Sigmoid colon (tissue), 7 donors: ENCODE measurements around the gene PIK3CD. TPM values are rescaled to one million over a fixed set of nuclear protein-coding genes. Genes with fewer than 3 reads are reported as not detected.
"Not testable (repeated sequence)": the region's sequence is repeated elsewhere in the genome, so short reads cannot be mapped to it uniquely, and the experiment has no call there.

Experiments
- DNase-seq: peaks from one replicate; pipeline ENCODE4 v3.0.0-alpha.2; 2019
- H3K27ac ChIP-seq, 4 donors: fragments of 200-600 bp; sonication (generic); one replicate each; pipeline ENCODE4 v1.5.1; 2016 to 2019; ENCODE audit warnings: mild to moderate bottlenecking in 1 of 4
- H3K27me3 ChIP-seq, 3 donors: fragments of 200-600 bp; sonication (generic); one replicate each; pipeline ENCODE4 v1.5.1; 2019; ENCODE audit warnings: mild to moderate bottlenecking in 1 of 3
- H3K36me3 ChIP-seq, 4 donors: fragments of 200-600 bp; sonication (generic); one replicate each; pipeline ENCODE4 v1.5.1; 2016 to 2019
- H3K4me1 ChIP-seq, 4 donors: fragments of 200-600 bp; sonication (generic); one replicate each; pipeline ENCODE4 v1.5.1; 2017 to 2019
- H3K4me3 ChIP-seq, 4 donors: fragments of 200-600 bp; sonication (generic); one replicate each; pipeline ENCODE4 v1.5.1; 2017 to 2019; ENCODE audit warnings: mild to moderate bottlenecking in 2 of 4, moderate library complexity in 1 of 4
- H3K9me3 ChIP-seq, 4 donors: fragments of 200-600 bp in 3 of 4; sonication (generic) in 3 of 4; one replicate each; pipeline versions ENCODE4 v1.5.1 to v1.6.1; 2013 to 2019
- EP300 ChIP-seq, 4 donors: sonication (generic); formaldehyde crosslinking; IDR thresholded peaks; one replicate each; pipeline ENCODE4 v1.6.1; 2017; ENCODE audit warnings: antibody characterized with exemption in 4 of 4
- POLR2A ChIP-seq, 2 donors: fragments of 450-650 bp; IDR thresholded peaks; one replicate each; pipeline ENCODE4 v1.6.1; 2016; ENCODE audit warnings: antibody characterized with exemption in 2 of 2, mild to moderate bottlenecking in 2 of 2, moderate library complexity in 2 of 2
- POLR2AphosphoS5 ChIP-seq, 4 donors: sonication (generic); formaldehyde crosslinking; IDR thresholded peaks; one replicate each; pipeline ENCODE4 v1.6.1; 2017; ENCODE audit warnings: antibody characterized with exemption in 4 of 4
- WGBS, 2 donors: extraction: QIAGEN DNeasy Blood & Tissue Kit; methylation state at CpG; one replicate each; pipeline ENCODE4 v1.1.7; 2013; 5-methylcytosine and 5-hydroxymethylcytosine counted together
- intact Hi-C: fragments of 100-400 bp; cut with DNase I; formaldehyde crosslinking; loops from one replicate; pipeline ENCODE4 v1.15.1; 2023
- polyA plus RNA-seq, 3 donors: library from polyadenylated mRNA; stranded (reverse); fragments of 200-250 nt; gene quantifications; one replicate each; pipeline ENCODE4 v1.2.3, GENCODE V29; 2013
- total RNA-seq, 4 donors: library from RNA; depleted of rRNA; stranded (reverse); fragments of >200 nt; gene quantifications; one replicate each; pipeline ENCODE4 v1.1.0, GENCODE V29; 2016
- TF ChIP-seq, protein P1 (sequence below), 4 experiments: fragments of 450-650 bp in 3 of 4; fragments of 200-600 bp in 1 of 4; IDR thresholded peaks; one replicate each; pipeline ENCODE4 v1.5.1; 2016 to 2019; ENCODE audit warnings: antibody characterized with exemption in 4 of 4, mild to moderate bottlenecking in 3 of 4, moderate library complexity in 2 of 4
- donor health status: healthy with polysubstance abuse.
- donor health status: Bipolar disorder and iron deficiency.
- donor health status: healthy.

PIK3CD gene
- total and polyA plus RNA-seq, 7 donors, result 1.2 to 23.1 (median 8.7) TPM

DNA sequence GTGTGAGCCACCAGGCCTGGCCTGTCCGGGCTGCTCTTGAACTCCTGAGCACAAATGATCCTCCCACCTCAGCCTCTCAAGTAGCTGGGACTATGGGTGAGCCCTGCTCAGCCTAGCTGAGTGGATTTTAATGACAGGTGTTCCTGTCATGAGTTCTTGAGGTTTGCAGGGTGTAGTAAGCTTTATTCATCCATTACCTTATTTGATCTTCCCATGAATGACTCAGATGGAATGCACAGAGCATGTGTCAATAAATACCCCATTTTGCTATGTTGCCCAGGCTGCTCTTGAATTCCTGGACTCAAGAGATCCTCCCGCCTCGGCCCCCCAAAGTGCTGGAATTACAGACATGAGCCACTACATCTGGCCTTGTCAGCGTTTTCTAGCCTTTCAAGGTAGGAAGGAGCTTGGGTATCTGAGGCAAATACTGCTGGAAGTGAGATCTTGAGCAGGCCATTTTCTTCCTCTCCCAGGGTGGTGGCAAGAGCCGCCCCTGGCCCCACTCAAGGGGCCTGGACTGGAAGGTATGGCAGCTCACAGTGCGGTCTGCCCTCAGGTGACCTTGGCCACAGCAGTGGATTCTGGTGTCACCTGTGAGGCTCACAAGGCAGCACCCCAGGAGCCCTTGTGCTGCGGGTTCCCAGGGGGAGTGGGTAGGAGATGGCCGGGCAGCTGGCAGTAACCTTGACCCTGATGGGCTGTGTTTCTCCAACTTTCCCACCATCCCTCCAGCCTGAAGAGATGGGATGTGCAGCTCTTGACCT lies 20.0 kb downstream of the PIK3CD start:
- H3K4me3 ChIP-seq, result no peak overlapping the region
- intact Hi-C loops, result no loop called here
- TF ChIP-seq POLR2AphosphoS5 (IDR thresholded peaks at IDR 0.05), result no peak
- TF ChIP-seq, protein P1, sequence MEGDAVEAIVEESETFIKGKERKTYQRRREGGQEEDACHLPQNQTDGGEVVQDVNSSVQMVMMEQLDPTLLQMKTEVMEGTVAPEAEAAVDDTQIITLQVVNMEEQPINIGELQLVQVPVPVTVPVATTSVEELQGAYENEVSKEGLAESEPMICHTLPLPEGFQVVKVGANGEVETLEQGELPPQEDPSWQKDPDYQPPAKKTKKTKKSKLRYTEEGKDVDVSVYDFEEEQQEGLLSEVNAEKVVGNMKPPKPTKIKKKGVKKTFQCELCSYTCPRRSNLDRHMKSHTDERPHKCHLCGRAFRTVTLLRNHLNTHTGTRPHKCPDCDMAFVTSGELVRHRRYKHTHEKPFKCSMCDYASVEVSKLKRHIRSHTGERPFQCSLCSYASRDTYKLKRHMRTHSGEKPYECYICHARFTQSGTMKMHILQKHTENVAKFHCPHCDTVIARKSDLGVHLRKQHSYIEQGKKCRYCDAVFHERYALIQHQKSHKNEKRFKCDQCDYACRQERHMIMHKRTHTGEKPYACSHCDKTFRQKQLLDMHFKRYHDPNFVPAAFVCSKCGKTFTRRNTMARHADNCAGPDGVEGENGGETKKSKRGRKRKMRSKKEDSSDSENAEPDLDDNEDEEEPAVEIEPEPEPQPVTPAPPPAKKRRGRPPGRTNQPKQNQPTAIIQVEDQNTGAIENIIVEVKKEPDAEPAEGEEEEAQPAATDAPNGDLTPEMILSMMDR (IDR thresholded peaks at IDR 0.05), result no peak
- no peak for TF ChIP-seq POLR2A (IDR thresholded peaks at IDR 0.05)
- TF ChIP-seq EP300 (IDR thresholded peaks at IDR 0.05), result no peak
- peaks cover 0 to 4% (median 0%) of the 10 kb centered on the region in 3 donors for H3K27me3 ChIP-seq
- DNase-seq, result no peak
- H3K4me1 ChIP-seq, result no peaks in the 10 kb centered on the region
- H3K9me3 ChIP-seq, result no peaks in the 10 kb centered on the region
- H3K27ac ChIP-seq, result no peak overlapping the region
- no peaks in the 10 kb centered on the region for H3K36me3 ChIP-seq
- WGBS, 2 donors, result 88% methylated on average over 8 of the region's 8 CpGs

DNA sequence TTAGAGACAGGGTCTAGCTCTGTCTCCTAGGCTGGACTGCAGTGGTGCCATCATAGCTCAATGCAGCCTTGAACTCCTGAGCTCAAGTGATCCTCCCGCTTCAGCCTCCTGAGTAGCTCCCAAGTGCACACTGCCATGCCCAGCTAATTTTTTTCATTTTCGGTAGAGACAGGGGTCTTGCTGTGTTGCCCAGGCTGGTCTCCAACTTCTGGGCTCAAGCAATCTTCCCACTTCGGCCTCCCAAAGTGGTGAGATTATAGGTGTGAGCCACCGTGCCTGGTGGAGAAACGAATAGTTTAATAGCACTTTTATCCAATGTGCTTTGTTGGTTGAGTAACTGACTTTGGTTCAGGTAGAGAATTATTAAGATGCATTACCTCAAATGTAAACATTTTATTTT lies 20.9 kb downstream of the PIK3CD start:
- peaks cover 0 to 4% (median 0%) of the 10 kb centered on the region in 3 donors for H3K27me3 ChIP-seq
- H3K4me3 ChIP-seq, result no peak overlapping the region
- TF ChIP-seq, protein P1 (IDR thresholded peaks at IDR 0.05), result no peak
- no peak for TF ChIP-seq EP300 (IDR thresholded peaks at IDR 0.05)
- TF ChIP-seq POLR2AphosphoS5 (IDR thresholded peaks at IDR 0.05), result no peak
- TF ChIP-seq POLR2A (IDR thresholded peaks at IDR 0.05), result no peak
- WGBS, 2 donors, result 88 to 91% methylated on average over 5 of the region's 5 CpGs
- no peak overlapping the region for H3K27ac ChIP-seq
- no peaks in the 10 kb centered on the region for H3K9me3 ChIP-seq
- no peaks in the 10 kb centered on the region for H3K36me3 ChIP-seq
- intact Hi-C loops, result no loop called here
- no peaks in the 10 kb centered on the region for H3K4me1 ChIP-seq
- no peak for DNase-seq

DNA sequence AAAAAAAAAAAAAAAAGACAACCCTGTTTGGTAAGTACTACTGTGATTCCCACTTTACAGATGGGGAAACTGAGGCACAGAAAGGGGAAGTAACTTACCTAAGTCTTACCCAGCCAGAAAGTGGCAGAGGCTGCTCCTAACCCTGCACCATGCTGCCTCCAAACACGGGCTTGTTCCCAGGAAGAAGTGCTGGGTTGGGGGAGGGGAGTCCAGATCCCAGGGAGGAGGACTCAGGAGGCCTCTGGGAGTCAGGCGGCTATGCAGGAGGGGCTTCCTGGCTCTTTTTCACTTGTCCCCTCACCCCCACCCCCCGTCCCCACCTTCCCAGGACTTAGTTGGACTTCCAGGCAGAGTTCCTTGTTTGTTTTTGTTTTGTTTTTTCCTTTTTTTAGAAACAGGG lies 23.9 kb downstream of the PIK3CD start:
- Histone ChIP-seq H3K27me3 (no peaks in the 10 kb centered on the region), H3K4me3 (no peak overlapping the region), H3K4me1 (no peaks in the 10 kb centered on the region), H3K36me3 (no peaks in the 10 kb centered on the region), H3K9me3 (no peaks in the 10 kb centered on the region), H3K27ac (no peak overlapping the region)
- WGBS, 2 donors, result 55 to 88% methylated on average over 3 of the region's 3 CpGs
- intact Hi-C loops, result no loop called here
- no peak for DNase-seq
- TF ChIP-seq POLR2A (IDR thresholded peaks at IDR 0.05), result no peak
- TF ChIP-seq POLR2AphosphoS5 (IDR thresholded peaks at IDR 0.05), result no peak
- TF ChIP-seq, protein P1 (IDR thresholded peaks at IDR 0.05), result no peak
- TF ChIP-seq EP300 (IDR thresholded peaks at IDR 0.05), result no peak

DNA sequence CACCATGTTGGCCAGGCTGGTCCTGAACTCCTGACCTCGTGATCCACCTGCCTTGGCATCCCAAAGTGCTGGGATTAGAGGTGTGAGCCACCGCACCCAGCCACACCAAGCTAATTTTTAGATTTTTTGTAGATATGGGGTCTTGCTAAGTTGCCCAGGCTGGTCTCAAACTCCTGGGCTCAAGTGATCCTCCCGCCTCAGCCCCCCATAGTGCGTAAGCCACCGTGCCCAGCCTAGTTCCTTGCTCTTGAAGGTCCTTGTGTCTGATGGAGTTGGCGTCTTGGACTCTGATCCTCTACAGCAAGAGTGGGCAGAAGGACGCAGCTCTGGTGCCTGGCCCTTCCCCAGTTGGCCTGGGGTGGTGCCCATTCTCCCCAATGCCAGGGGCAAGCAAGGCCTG lies 24.6 kb downstream of the PIK3CD start:
- 95 to 97% methylated on average over 7 of the region's 7 CpGs for WGBS, 2 donors
- H3K9me3 ChIP-seq, H3K4me1 ChIP-seq, H3K27ac ChIP-seq, H3K4me3 ChIP-seq, H3K27me3 ChIP-seq, H3K36me3 ChIP-seq, DNase-seq, intact Hi-C loops: not testable (repeated sequence)

DNA sequence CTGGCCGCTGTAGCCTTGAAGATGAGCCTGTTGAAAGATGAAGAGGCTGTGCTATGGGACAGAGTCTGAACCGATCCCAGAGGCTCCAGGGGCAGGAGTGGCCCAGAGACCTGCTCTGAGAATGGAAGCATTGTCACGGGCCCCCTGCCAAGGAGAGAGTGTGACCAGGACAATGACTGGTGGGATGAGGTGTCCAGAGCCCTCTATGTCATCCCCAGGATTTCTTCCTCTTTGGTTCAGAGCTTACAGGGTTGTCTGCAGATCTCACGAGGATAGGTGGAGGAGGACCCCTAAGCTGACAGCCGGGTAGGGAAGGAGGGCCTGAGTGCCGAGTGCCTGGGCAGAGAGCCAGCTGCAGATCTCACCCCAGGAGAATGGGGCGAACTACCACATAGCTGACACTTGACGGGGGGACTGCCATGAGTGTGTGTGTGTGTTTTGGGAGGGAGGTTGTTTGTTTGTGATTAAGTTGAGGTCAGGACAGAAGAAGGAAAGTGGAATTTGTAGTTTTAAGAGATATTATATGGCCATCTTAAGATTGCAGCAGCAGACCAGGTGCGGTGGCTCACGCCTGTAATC lies 25.4 kb downstream of the PIK3CD start:
- no peak for DNase-seq
- Histone ChIP-seq H3K27ac (no peak overlapping the region), H3K4me3 (no peak overlapping the region), H3K4me1 (no peaks in the 10 kb centered on the region), H3K9me3 (no peaks in the 10 kb centered on the region), H3K36me3 (no peaks in the 10 kb centered on the region), H3K27me3 (no peaks in the 10 kb centered on the region)
- intact Hi-C loops, result no loop called here
- TF ChIP-seq, protein P1 (IDR thresholded peaks at IDR 0.05), result no peak
- no peak for TF ChIP-seq POLR2AphosphoS5 (IDR thresholded peaks at IDR 0.05)
- no peak for TF ChIP-seq EP300 (IDR thresholded peaks at IDR 0.05)
- TF ChIP-seq POLR2A (IDR thresholded peaks at IDR 0.05), result no peak
- 44 to 66% methylated on average over 10 of the region's 10 CpGs for WGBS, 2 donors
